Activated CD4-positive, alpha-beta T cell treated with anti-CD3 and anti-CD28 coated beads, Interleukin-2, amount 10 ng/mL, durations not matched to agents 7 days and 5 days (primary cell): ENCODE results near the gene JAKMIP2. TPM values are rescaled to one million over a fixed set of nuclear protein-coding genes. Genes with fewer than 3 reads are reported as not detected.
"Not testable (repeated sequence)": the region's sequence is repeated elsewhere in the genome, so short reads cannot be mapped to it uniquely, and the experiment has no call there.

Experiments
- CTCF ChIA-PET: fragments of 350-600 bp; sonication (Branson Sonifier 250); formaldehyde crosslinking; loops from one replicate; lab custom pipeline; 2021; ENCODE audit warnings: antibody characterized with exemption; lab: Charles Lee
- POLR2A ChIA-PET: fragments of 350-600 bp; sonication (Branson Sonifier 250); formaldehyde crosslinking; loops from one replicate; lab custom pipeline; 2021; ENCODE audit warnings: antibody characterized with exemption; lab: Charles Lee
- DNase-seq: peaks from one replicate; pipeline ENCODE4 v3.0.0-alpha.2; 2020
- H3K27ac Mint-ChIP-seq: one replicate; pipeline ENCODE4 v1.8.0; 2021; ENCODE audit warnings: mild to moderate bottlenecking, moderate library complexity, mixed read lengths
- H3K27me3 Mint-ChIP-seq: one replicate; pipeline ENCODE4 v1.8.0; 2021; ENCODE audit warnings: mixed read lengths
- H3K36me3 Mint-ChIP-seq: one replicate; pipeline ENCODE4 v1.8.0; 2021; ENCODE audit warnings: low read depth, mixed read lengths
- H3K4me1 Mint-ChIP-seq: one replicate; pipeline ENCODE4 v1.8.0; 2021; ENCODE audit warnings: mixed read lengths
- H3K4me3 Mint-ChIP-seq: one replicate; pipeline ENCODE4 v1.8.0; 2021; ENCODE audit warnings: mild to moderate bottlenecking, moderate library complexity, mixed read lengths
- H3K9me3 Mint-ChIP-seq: one replicate; pipeline ENCODE4 v1.8.0; 2021; ENCODE audit warnings: mixed read lengths
- total RNA-seq, 2 experiments: library from RNA; stranded (reverse); gene quantifications; one replicate each; pipeline ENCODE4 v1.2.3, GENCODE V29; 2021

The JAKMIP2 gene
- total RNA-seq, 2 experiments from 2014 or later: 4.3 to 5.3 TPM

DNA sequence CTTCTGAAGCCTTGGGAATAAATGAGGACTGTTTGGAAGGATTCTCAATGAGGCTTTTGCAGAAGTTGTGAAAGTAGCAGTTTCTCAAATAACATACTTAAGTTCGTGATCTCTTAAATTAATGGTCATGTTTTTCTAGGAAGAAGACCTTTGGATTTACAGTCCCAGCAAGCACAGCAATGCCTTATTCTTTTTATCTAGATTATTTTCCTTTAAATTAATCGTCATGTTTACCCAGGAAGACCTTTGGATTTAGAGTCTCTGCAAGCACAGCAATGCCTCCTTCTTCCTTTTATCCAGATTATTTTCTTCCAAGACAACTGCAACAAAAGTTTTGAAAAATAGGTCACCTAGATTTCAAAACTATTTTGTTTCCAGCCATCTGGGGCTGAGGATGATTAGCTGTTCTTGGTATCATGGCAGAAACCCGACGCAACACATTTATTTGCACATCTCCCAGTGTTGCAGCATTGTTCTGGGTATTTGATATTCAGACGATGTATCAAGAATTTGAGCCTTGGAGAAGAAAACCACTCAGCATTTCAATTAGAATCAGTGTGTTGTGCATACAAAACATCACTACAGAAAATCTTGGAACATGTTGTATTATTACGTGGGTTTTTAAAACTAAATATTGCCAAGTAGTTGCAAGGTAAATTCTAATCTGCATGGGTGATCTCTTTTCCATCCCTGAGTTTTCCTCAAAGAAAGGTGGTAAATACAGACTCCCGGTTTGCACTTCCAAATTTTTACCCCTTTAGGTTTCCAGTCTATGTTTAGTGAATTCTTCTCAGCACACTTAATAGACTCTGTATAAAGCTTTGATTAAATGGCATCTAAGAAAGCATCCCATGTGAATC is 50.9 kb downstream of the JAKMIP2 start:
- Mint-ChIP-seq H3K27ac (no peak overlapping the region), H3K4me3 (no peak overlapping the region), H3K36me3 (no peaks in the 10 kb centered on the region), H3K9me3 (peaks cover 4% of the 10 kb centered on the region), H3K27me3 (no peaks in the 10 kb centered on the region), H3K4me1 (peaks cover 2% of the 10 kb centered on the region)
- DNase-seq: no peak
- POLR2A ChIA-PET: no interaction called here
- CTCF ChIA-PET: no interaction called here

GRCh38 chr5:147727200-147727599 is 55.3 kb downstream of the JAKMIP2 start:
- Mint-ChIP-seq H3K36me3 (no peaks in the 10 kb centered on the region), H3K4me3 (no peak overlapping the region), H3K27ac (no peak overlapping the region), H3K9me3 (peaks cover 2% of the 10 kb centered on the region), H3K27me3 (no peaks in the 10 kb centered on the region), H3K4me1 (no peaks in the 10 kb centered on the region)
- POLR2A ChIA-PET: no interaction called here
- DNase-seq: no peak
- CTCF ChIA-PET: no interaction called here

DNA sequence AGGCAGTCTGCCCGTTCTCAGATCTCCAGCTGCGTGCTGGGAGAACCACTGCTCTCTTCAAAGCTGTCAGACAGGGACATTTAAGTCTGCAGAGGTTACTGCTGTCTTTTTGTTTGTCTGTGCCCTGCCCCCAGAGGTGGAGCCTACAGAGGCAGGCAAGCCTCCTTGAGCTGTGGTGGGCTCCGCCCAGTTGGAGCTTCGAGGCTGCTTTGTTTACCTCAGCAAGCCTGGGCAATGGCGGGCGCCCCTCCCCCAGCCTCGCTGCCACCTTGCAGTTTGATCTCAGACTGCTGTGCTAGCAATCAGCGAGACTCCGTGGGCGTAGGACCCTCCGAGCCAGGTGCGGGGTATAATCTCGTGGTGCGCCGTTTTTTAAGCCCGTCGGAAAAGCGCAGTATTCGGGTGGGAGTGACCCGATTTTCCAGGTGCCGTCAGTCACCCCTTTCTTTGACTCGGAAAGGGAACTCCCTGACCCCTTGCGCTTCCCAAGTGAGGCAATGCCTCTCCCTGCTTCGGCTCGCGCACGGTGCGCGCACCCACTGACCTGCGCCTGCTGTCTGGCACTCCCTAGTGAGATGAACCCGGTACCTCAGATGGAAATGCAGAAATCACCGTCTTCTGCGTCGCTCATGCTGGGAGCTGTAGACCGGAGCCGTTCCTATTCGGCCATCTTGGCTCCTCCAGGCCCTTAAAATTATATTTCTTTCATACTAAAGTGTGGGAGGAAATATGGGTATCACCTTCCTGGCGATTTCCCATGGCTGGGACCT is 61.2 kb downstream of the JAKMIP2 start:
- POLR2A ChIA-PET, H3K4me1 Mint-ChIP-seq, H3K9me3 Mint-ChIP-seq, H3K27ac Mint-ChIP-seq, H3K27me3 Mint-ChIP-seq, CTCF ChIA-PET, DNase-seq, H3K36me3 Mint-ChIP-seq, H3K4me3 Mint-ChIP-seq: not testable (repeated sequence)

- Mint-ChIP-seq H3K4me3 (no peak overlapping the region), H3K27ac (no peak overlapping the region)
- CTCF ChIA-PET: interaction anchor here (0.6 to 0.7 kb wide), 2 partner anchors 76 to 88 kb away, joined by 3 to 5 read pairs; no protein-coding TSS in a partner anchor
Observed at GRCh38 chr5:147713550-147714295, 68.8 kb downstream of the JAKMIP2 start.

GRCh38 chr5:147712598-147712997 is 69.9 kb downstream of the JAKMIP2 start:
- no peak overlapping the region for H3K27ac Mint-ChIP-seq
- no peaks in the 10 kb centered on the region for H3K4me1 Mint-ChIP-seq
- ChIA-PET CTCF (no interaction called here), POLR2A (no interaction called here)
- H3K4me3 Mint-ChIP-seq: no peak overlapping the region
- no peaks in the 10 kb centered on the region for H3K36me3 Mint-ChIP-seq
- no peak for DNase-seq
- no peaks in the 10 kb centered on the region for H3K9me3 Mint-ChIP-seq
- H3K27me3 Mint-ChIP-seq: no peaks in the 10 kb centered on the region

More at GRCh38 chr5:147713550-147714295, 68.8 kb downstream of the JAKMIP2 start:
- Mint-ChIP-seq H3K36me3 (no peaks in the 10 kb centered on the region), H3K4me1 (no peaks in the 10 kb centered on the region), H3K9me3 (no peaks in the 10 kb centered on the region), H3K27me3 (no peaks in the 10 kb centered on the region)
- POLR2A ChIA-PET: no interaction called here
- DNase-seq: no peak

GRCh38 chr5:147712019-147712418 is 70.5 kb downstream of the JAKMIP2 start:
- no peaks in the 10 kb centered on the region for H3K27me3 Mint-ChIP-seq
- no peaks in the 10 kb centered on the region for H3K9me3 Mint-ChIP-seq
- H3K27ac Mint-ChIP-seq: no peak overlapping the region
- POLR2A ChIA-PET: no interaction called here
- DNase-seq: no peak
- no peak overlapping the region for H3K4me3 Mint-ChIP-seq
- CTCF ChIA-PET: no interaction called here
- H3K36me3 Mint-ChIP-seq: no peaks in the 10 kb centered on the region
- no peaks in the 10 kb centered on the region for H3K4me1 Mint-ChIP-seq

GRCh38 chr5:147711019-147711418 is 71.5 kb downstream of the JAKMIP2 start:
- ChIA-PET CTCF (no interaction called here), POLR2A (no interaction called here)
- Mint-ChIP-seq H3K4me3 (no peak overlapping the region), H3K4me1 (no peaks in the 10 kb centered on the region), H3K36me3 (no peaks in the 10 kb centered on the region), H3K9me3 (no peaks in the 10 kb centered on the region), H3K27me3 (no peaks in the 10 kb centered on the region), H3K27ac (no peak overlapping the region)
- DNase-seq: no peak

DNA sequence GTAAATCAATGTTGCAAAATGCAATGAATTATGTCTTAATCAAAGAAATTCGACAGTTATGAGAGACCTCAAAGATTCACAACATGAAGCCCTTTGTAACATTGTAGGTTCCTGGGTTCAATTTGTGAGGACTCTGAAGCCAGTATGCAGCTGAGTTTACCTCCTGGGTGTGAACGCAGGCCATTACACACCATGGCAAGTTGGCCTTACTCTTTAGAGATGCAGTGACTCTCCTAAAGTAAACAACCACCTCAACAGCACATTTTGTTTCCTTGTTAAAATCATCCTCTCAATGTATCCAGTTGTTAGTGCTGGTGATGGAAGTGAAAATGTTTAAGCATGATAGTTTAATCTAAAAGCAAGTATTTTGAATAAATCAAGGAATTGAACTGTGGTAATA is 73.8 kb downstream of the JAKMIP2 start:
- no peaks in the 10 kb centered on the region for H3K27me3 Mint-ChIP-seq
- POLR2A ChIA-PET: no interaction called here
- H3K4me3 Mint-ChIP-seq: no peak overlapping the region
- DNase-seq: no peak
- no peak overlapping the region for H3K27ac Mint-ChIP-seq
- CTCF ChIA-PET: no interaction called here
- H3K4me1 Mint-ChIP-seq: no peaks in the 10 kb centered on the region
- no peaks in the 10 kb centered on the region for H3K9me3 Mint-ChIP-seq
- H3K36me3 Mint-ChIP-seq: no peaks in the 10 kb centered on the region

- H3K4me1 Mint-ChIP-seq: no peaks in the 10 kb centered on the region
- no peak overlapping the region for H3K4me3 Mint-ChIP-seq
- no peaks in the 10 kb centered on the region for H3K27me3 Mint-ChIP-seq
- ChIA-PET CTCF (no interaction called here), POLR2A (no interaction called here)
- DNase-seq: no peak
- no peaks in the 10 kb centered on the region for H3K9me3 Mint-ChIP-seq
- no peak overlapping the region for H3K27ac Mint-ChIP-seq
- no peaks in the 10 kb centered on the region for H3K36me3 Mint-ChIP-seq
Observed at GRCh38 chr5:147704544-147704943, 78.0 kb downstream of the JAKMIP2 start.

GRCh38 chr5:147701468-147701867 is 81.1 kb downstream of the JAKMIP2 start:
- ChIA-PET POLR2A (no interaction called here), CTCF (no interaction called here)
- no peak for DNase-seq
- H3K9me3 Mint-ChIP-seq: peaks cover 15% of the 10 kb centered on the region
- no peak overlapping the region for H3K27ac Mint-ChIP-seq
- no peaks in the 10 kb centered on the region for H3K27me3 Mint-ChIP-seq
- H3K36me3 Mint-ChIP-seq: no peaks in the 10 kb centered on the region
- no peaks in the 10 kb centered on the region for H3K4me1 Mint-ChIP-seq
- no peak overlapping the region for H3K4me3 Mint-ChIP-seq

DNA sequence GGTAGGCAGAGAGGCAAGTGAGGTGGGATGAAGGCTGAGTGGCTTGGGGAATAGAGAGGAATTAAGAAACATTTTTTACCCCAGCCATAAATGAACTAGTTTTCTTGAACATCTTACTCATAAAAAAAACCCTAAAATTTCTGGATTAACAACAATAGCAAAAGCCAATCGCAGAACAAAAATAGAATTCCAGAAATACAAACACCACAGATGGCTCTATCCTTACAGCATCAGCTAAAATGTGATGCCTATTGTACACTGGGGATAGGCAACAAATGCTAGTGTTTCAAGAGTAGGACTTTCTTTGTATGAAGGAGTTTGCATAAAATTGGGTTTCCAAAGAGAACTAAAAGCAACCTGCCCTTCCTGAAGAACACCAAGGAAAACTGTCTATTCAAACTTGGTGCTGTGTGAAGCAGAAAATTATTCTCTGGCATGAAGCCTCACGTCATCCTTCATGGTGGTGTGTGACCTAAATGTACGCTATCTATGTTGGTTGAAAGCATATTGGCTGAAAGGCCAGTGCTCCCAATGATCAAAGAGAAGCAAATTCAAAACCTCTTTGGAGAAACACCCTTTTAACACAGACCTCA is 82.9 kb downstream of the JAKMIP2 start:
- Mint-ChIP-seq H3K4me3 (no peak overlapping the region), H3K9me3 (peaks cover 16% of the 10 kb centered on the region)

GRCh38 chr5:147697380-147697779 is 85.1 kb downstream of the JAKMIP2 start:
- POLR2A ChIA-PET: no interaction called here
- CTCF ChIA-PET: no interaction called here
- Mint-ChIP-seq H3K36me3 (no peaks in the 10 kb centered on the region), H3K27me3 (no peaks in the 10 kb centered on the region), H3K4me3 (no peak overlapping the region), H3K4me1 (no peaks in the 10 kb centered on the region), H3K27ac (no peak overlapping the region), H3K9me3 (peaks cover 16% of the 10 kb centered on the region)
- no peak for DNase-seq

More for the DNA sequence above, 82.9 kb downstream of the JAKMIP2 start:
- Mint-ChIP-seq H3K27ac (no peak overlapping the region), H3K4me1 (no peaks in the 10 kb centered on the region), H3K36me3 (no peaks in the 10 kb centered on the region), H3K27me3 (no peaks in the 10 kb centered on the region)
- ChIA-PET POLR2A (no interaction called here), CTCF (no interaction called here)
- DNase-seq: no peak
